Left ventricle myocardium superior (tissue), 1 donor: ENCODE results near the gene PCDH9. TPM values are rescaled to one million over a fixed set of nuclear protein-coding genes. Genes with fewer than 3 reads are reported as not detected.
"Not testable (repeated sequence)": the region's sequence is repeated elsewhere in the genome, so short reads cannot be mapped to it uniquely, and the experiment has no call there.

ENCODE experiments used
- ATAC-seq: fragments of 200-7000 bp; cut with Tn5 transposase; one replicate; pipeline ENCODE4 v1.9.1; 2020; ENCODE audit warnings: mild to moderate bottlenecking, moderate library complexity
- DNase-seq: peaks from one replicate; pipeline ENCODE4 v3.0.0-alpha.2; 2020
- intact Hi-C: fragments of 100-400 bp; cut with micrococcal nuclease; formaldehyde crosslinking; loops from one replicate; pipeline ENCODE4 v1.11.0; 2022
- total RNA-seq: library from RNA; stranded (reverse); fragmentation: NEBNext Ultra II Directional; extraction: Animal tissue kit (Norgen Biotek cat#: 25700); gene quantifications from one replicate; pipeline ENCODE4 v1.2.1, GENCODE V29; 2021
- donor health status: DM: no; HTN: yes; CAD: no; lungs with severe emphysema.

Gene PCDH9
- total RNA-seq, 1 donor from 2014 or later: 12.9 TPM

GRCh38 chr13:66778461-66778860 lies 451.7 kb downstream of the PCDH9 start:
- DNase-seq (no peak), ATAC-seq (no peak)
- intact Hi-C loops: no loop called here

GRCh38 chr13:66775196-66775595 lies 454.9 kb downstream of the PCDH9 start:
- ATAC-seq: no peak
- intact Hi-C loops: no loop called here
- DNase-seq: no peak

- intact Hi-C loops: no loop called here
Measured at GRCh38 chr13:66774046-66774445, 456.1 kb downstream of the PCDH9 start.

GRCh38 chr13:66765559-66765958 lies 464.6 kb downstream of the PCDH9 start:
- DNase-seq (no peak), ATAC-seq (no peak)
- intact Hi-C loops: no loop called here

More at GRCh38 chr13:66774046-66774445, 456.1 kb downstream of the PCDH9 start:
- DNase-seq: no peak
- no peak for ATAC-seq

GRCh38 chr13:66760678-66761077 lies 469.5 kb downstream of the PCDH9 start:
- intact Hi-C loops, ATAC-seq, DNase-seq: not testable (repeated sequence)

- intact Hi-C loops: no loop called here
- ATAC-seq (no peak), DNase-seq (no peak)
Measured at GRCh38 chr13:66759919-66760318, 470.2 kb downstream of the PCDH9 start.

GRCh38 chr13:66751691-66752090 lies 478.4 kb downstream of the PCDH9 start:
- ATAC-seq (no peak), DNase-seq (no peak)
- intact Hi-C loops: no loop called here

GRCh38 chr13:66748712-66749111 lies 481.4 kb downstream of the PCDH9 start:
- ATAC-seq (no peak), DNase-seq (no peak)
- intact Hi-C loops: no loop called here

- no peak for ATAC-seq
- no peak for DNase-seq
- intact Hi-C loops: no loop called here
Measured at GRCh38 chr13:66745307-66745706, 484.8 kb downstream of the PCDH9 start.

- no peak for DNase-seq
- intact Hi-C loops: no loop called here
- ATAC-seq: no peak
Measured at GRCh38 chr13:66723576-66723975, 506.6 kb downstream of the PCDH9 start.

- ATAC-seq (no peak), DNase-seq (no peak)
- intact Hi-C loops: no loop called here
Measured at GRCh38 chr13:66716538-66716937, 513.6 kb downstream of the PCDH9 start.

GRCh38 chr13:66714795-66715194 lies 515.3 kb downstream of the PCDH9 start:
- DNase-seq (no peak), ATAC-seq (no peak)
- intact Hi-C loops: no loop called here

GRCh38 chr13:66704110-66704509 lies 526.0 kb downstream of the PCDH9 start:
- DNase-seq (no peak), ATAC-seq (no peak)
- intact Hi-C loops: no loop called here

GRCh38 chr13:66703597-66703996 lies 526.5 kb downstream of the PCDH9 start:
- intact Hi-C loops: no loop called here
- ATAC-seq (no peak), DNase-seq (no peak)

- DNase-seq (no peak), ATAC-seq (no peak)
- intact Hi-C loops: no loop called here
Measured at GRCh38 chr13:66700117-66700601, 530.0 kb downstream of the PCDH9 start.

GRCh38 chr13:66693656-66694055 lies 536.5 kb downstream of the PCDH9 start:
- no peak for DNase-seq
- ATAC-seq: no peak
- intact Hi-C loops: no loop called here

GRCh38 chr13:66691149-66691548 lies 539.0 kb downstream of the PCDH9 start:
- ATAC-seq (no peak), DNase-seq (no peak)
- intact Hi-C loops: no loop called here

GRCh38 chr13:66689628-66690027 lies 540.5 kb downstream of the PCDH9 start:
- peak; percentile 25 for ATAC-seq
- no peak for DNase-seq
- intact Hi-C loops: no loop called here

- intact Hi-C loops: no loop called here
- no peak for DNase-seq
- no peak for ATAC-seq
Measured at GRCh38 chr13:66689037-66689619, 541.0 kb downstream of the PCDH9 start.

GRCh38 chr13:66681403-66681802 lies 548.7 kb downstream of the PCDH9 start:
- DNase-seq (no peak), ATAC-seq (no peak)
- intact Hi-C loops: no loop called here

GRCh38 chr13:66680031-66680430 lies 550.1 kb downstream of the PCDH9 start:
- ATAC-seq (no peak), DNase-seq (no peak)
- intact Hi-C loops: no loop called here

- DNase-seq: no peak
- intact Hi-C loops: no loop called here
- no peak for ATAC-seq
Measured at GRCh38 chr13:66675620-66676019, 554.5 kb downstream of the PCDH9 start.
